ELR (cell line): ENCODE results near the gene HERPUD2.
A peak's percentile ranks its signal among the peaks of the same experiment; 100 is the strongest.
"Not testable (repeated sequence)": the region's sequence is repeated elsewhere in the genome, so short reads cannot be mapped to it uniquely, and the experiment has no call there.

Experiments used
- DNase-seq: peaks from one replicate; pipeline ENCODE4 v3.0.0-alpha.2; 2015; ENCODE audit warnings: low read depth

HERPUD2 gene

DNA sequence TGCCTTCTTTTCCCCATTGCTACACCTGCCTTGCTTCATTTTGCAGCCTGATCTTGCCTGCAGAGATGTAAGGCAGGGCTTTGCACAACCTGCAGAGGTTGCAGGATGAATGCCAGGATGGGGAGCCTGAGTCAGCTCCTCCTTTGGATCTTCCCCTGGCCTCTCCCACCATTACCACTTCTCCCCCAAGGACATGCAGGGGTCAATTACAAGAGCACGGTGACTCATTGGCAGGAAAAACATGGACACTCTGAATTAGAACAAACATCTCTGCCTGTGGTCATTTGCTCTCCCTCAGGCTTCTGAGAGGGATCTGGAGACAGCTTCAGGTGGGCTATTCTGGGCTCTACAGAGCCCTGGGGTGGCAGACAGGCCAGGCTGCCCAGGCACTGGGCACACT is 89.2 kb downstream of the HERPUD2 start:
- peak; percentile 74 for DNase-seq

DNA sequence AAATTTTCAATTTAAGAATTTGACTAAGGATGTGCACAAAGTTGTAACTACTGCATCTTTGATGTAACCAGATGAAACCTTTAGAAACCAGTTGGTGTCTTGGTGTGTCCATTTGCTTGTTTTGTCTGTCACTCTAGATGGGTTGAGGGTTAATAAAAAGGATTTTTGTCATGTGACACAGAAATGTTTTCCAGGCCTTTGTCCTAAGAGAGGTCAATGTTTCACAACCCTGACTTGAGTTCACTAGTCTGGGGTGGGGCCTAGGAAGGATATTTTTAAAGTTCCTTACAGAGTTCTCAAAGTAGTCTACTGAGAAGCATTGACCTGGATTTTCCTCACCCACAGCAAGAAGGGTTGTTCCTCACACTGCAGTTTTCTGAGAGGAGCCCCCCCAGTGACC is 90.3 kb downstream of the HERPUD2 start:
- DNase-seq, result no peak

DNA sequence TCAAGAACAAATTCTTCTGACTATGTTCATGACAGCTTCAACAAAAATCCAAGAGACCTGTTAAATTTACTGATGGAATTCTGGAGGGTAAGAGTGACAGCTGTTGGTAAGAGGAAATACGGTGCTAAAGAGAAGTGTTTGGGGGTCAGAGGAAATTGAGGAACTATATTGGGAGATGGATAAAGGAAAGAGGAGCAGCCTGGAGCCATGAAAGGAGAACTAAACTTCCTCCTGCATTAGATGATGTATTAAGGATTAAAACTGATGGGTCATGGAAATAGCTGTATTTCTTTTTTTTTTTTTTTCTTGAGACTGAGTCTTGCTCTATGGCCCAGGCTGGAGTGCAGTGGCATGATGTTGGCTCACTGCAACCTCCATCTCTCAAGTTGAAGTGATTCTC is 95.3 kb downstream of the HERPUD2 start:
- no peak for DNase-seq

DNA sequence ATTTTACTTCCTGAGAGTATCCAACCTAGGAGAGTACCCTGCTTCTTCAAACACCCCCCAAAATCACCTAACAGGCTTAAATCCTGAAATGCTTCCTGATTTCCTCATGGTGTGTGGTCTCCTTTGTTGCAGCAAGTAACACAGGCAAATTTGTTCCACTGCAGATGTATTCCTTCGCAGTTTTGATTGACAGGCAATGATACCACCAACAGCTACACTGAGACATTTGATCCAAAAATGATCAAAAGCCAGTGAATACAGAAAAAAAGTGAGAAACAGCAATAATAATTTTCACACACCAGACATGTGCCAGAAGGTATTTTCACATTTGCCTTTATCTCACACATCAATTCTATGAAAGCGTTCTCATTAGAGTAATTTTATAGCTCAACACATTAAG is 95.9 kb downstream of the HERPUD2 start:
- DNase-seq, result no peak

DNA sequence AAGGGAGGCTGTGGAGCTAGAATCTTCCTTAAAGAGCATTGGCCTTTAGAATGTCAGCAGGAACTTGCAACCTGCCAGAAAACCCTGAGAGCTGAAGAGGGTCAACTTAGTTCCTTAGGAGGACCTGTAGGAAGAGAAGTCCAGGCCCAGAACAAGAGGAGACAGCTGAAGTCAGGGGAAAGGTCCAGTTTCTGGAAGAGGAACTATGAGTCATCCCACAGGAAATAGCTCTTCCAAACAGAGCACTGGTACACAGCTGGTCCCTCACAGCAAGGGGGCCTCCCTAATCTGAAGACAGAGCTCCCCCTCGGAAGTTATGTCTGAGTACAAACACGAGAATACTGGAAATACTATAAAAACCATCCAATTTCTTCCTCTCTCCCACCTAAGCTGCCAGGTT is 98.9 kb downstream of the HERPUD2 start:
- peak; percentile 60 for DNase-seq

DNA sequence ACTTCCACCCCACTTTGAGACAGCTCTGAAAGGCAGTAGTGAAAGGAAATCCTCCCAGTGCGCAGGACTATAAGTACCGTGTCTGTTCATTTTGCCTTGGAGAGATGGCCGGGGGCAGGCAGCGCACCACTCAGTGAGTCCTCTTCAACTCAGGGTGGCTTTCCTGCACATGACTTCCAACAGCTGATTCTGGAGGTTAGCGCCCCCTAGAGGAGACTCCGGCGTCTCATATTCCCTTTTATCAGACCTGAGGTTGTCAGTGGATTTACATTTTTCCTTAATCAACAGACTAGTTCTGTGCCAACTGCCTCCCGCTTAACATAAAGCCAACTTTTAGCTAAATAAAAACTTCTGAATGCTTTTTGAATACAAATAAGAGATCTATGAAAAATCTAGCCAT is 101.0 kb downstream of the HERPUD2 start:
- DNase-seq, result peak; percentile 26

DNA sequence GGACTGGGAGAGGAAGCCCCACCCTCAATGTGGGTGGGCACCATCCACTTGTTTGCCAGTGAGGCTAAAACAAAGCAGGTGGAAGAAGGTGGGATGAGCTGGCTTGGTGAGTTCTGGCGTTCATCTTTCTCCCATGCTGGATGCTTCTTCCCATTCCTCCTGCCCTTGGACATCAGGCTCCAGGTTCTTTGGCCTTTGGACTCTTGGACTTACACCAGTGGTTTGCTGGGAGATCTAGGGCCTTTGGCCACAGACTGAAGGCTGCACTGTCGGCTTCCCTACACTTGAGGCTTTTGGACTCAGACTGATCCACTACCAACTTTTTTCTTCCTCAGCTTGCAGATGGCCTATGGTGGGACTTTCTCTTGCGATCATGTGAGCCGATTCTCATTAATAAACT is 106.3 kb downstream of the HERPUD2 start:
- DNase-seq, result no peak

DNA sequence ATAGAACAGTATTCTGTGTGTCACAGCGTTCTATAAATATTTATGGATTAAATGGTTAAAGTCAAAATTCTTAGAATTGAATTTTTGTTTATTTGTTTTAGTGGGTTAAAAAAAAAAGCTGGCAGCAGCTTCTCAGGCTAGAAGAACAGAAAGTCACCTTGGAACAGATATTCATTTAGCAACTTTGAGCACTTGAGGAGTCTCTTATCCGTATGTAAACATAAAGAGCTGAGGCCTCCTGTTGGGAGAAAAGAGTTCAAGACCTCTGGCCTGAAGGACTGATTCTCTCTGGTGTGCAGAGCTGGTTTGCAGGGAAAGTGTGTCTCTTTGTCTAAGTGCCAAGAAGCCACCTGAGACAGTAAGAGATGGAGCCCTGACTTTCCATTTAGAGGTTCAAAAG is 109.9 kb downstream of the HERPUD2 start:
- no peak for DNase-seq

DNA sequence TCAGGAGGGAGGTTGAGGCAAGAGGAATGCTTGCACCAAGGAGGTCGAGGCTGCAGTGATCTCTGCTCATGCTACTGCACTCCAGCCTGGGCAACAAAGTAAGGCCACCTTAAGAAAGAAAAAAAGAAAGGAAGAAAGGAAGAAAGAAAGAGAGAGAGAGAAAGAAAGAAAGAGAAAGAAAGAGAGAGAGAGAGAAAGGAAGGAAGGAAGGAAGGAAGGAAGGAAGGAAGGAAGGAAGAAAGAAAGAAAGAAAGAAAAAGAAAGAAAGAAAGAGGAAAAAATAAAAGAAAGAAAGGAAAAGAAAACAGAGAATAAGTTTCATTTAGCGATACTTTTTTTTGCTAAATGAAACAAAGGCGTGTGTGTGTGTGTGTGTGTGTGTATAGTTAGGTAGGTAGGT is 110.4 kb downstream of the HERPUD2 start:
- not testable (repeated sequence) for DNase-seq
